HG03565 (cell line): ENCODE data around the gene ERC1.
"Not testable (repeated sequence)": the region's sequence is repeated elsewhere in the genome, so short reads cannot be mapped to it uniquely, and the experiment has no call there.

Source experiments
- ATAC-seq: cut with Tn5 transposase; IDR thresholded peaks from one replicate; pipeline ENCODE4 v1.9.1; 2021; ENCODE audit warnings: mild to moderate bottlenecking, moderate library complexity; ENCODE audit not compliant: unreplicated experiment

The ERC1 gene

GRCh38 chr12:1069846-1070245, 78.8 kb downstream of the ERC1 start:
- ATAC-seq = no peak

- ATAC-seq = no peak
These were observed 80.2 kb downstream of the ERC1 start for GRCh38 chr12:1071182-1071581.

GRCh38 chr12:1073652-1074051, 82.6 kb downstream of the ERC1 start:
- no peak for ATAC-seq

- no peak for ATAC-seq
These were observed 86.2 kb downstream of the ERC1 start for GRCh38 chr12:1077036-1077803.

- no peak for ATAC-seq
These were observed 87.0 kb downstream of the ERC1 start for GRCh38 chr12:1078002-1078401.

GRCh38 chr12:1080520-1081223, 89.6 kb downstream of the ERC1 start:
- no peak for ATAC-seq

GRCh38 chr12:1083151-1083888, 92.3 kb downstream of the ERC1 start:
- ATAC-seq = no peak

GRCh38 chr12:1083889-1084262, 92.9 kb downstream of the ERC1 start:
- no peak for ATAC-seq

- no peak for ATAC-seq
These were observed 100.3 kb downstream of the ERC1 start for GRCh38 chr12:1091350-1091749.

- no peak for ATAC-seq
These were observed 102.2 kb downstream of the ERC1 start for GRCh38 chr12:1093166-1093751.

- no peak for ATAC-seq
These were observed 103.7 kb downstream of the ERC1 start for GRCh38 chr12:1094714-1095113.

GRCh38 chr12:1099158-1099557, 108.1 kb downstream of the ERC1 start:
- ATAC-seq = peak; percentile 45

GRCh38 chr12:1099618-1100017, 108.6 kb downstream of the ERC1 start:
- ATAC-seq = not testable (repeated sequence)

- no peak for ATAC-seq
These were observed 111.1 kb downstream of the ERC1 start for GRCh38 chr12:1102115-1102514.

GRCh38 chr12:1102791-1103450, 111.9 kb downstream of the ERC1 start:
- no peak for ATAC-seq

GRCh38 chr12:1103632-1104031, 112.6 kb downstream of the ERC1 start:
- ATAC-seq = no peak

- ATAC-seq = no peak
These were observed 113.2 kb downstream of the ERC1 start for GRCh38 chr12:1104088-1104800.

GRCh38 chr12:1107669-1108068, 116.6 kb downstream of the ERC1 start:
- no peak for ATAC-seq

- peak; percentile 88 for ATAC-seq
These were observed 117.3 kb downstream of the ERC1 start for GRCh38 chr12:1108276-1108675.
